NCI-H187 (cell line): ENCODE measurements around the gene PON2.
"Not testable (repeated sequence)": the region's sequence is repeated elsewhere in the genome, so short reads cannot be mapped to it uniquely, and the experiment has no call there.

ENCODE experiments used
- DNase-seq, 2 experiments: peaks; one replicate each; lab custom pipeline; 2025; lab: John Stamatoyannopoulos, UW

The PON2 gene

DNA sequence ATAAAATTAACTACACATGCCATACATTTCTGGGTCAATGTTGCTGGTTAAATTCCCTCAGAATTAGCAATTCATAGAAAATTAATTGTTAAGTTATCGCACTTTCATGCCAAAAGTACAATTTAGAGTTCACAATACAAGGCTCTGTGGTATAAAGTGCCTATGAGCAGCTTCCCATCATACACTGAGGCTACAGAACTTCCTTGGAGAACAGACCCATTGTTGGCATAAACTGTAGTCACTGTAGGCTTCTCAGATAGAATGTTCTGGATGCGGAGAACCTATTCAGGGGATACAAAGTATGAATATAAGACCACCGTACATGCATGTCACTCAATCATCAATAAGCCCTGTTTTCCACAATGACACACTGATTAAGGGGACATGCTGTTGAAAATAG, 29.6 kb downstream of the PON2 start:
- no peak for DNase-seq

DNA sequence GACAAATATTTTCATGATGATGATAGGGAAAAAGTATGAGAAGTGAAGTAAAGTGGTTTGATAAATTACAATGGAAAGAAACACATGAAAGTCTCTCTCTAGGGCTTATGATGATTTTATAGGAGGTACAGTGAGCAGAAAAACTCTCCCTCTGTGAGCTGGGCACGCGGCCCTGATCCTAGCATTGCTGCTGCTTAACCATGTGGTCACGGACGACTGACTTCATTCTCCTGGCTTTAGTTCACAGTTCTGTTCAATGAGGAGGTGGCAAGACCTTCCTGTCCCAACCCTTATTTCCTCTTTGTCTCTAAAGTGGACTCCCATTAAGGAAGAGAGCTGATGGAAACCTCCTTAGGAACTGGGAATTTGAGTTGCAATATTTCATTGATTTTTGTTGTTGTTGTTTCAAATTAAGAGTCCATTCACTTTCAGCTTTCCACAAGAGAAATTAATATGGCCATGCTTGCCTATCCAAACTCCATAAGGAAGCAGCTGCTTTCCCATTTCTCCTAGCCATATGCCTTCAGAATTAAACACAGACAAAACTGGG, 30.4 kb downstream of the PON2 start:
- no peak for DNase-seq

DNA sequence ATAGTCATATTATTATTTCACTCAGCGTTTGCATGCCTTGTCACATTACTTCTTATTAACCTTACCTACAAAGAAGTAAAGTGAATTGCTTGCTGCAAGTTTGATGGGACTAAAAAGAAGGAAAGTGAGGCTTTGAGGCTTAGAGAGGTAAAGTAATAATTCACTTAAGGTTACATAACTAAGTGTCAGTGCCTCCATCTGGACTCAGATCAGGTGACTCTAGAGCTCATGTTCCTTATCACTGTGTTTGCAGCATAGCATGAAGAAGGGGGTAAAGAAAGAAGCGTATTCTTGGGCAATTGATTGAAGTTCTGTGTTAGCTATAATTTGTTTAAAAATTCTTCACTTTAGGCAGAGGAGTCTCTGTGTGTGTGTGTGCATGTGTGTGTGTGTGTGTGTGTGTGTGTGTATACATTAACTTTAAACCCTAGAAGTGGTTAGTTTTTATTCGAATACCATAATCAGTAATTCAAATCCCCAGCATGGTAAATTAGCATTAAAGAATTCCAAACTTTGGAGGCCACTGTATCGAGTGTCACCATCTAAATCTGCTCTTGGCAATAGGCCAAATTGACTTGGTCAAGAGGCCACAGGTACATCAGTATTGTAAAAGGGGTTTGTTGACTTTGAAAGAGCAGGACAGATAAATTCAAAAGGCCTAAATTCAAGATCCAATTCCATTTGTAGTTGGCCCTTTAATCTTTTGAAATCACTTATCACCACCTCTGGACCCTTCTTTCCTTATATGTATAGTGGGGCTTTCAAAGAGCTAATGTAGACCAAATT, 36.5 kb downstream of the PON2 start:
- no peak for DNase-seq

DNA sequence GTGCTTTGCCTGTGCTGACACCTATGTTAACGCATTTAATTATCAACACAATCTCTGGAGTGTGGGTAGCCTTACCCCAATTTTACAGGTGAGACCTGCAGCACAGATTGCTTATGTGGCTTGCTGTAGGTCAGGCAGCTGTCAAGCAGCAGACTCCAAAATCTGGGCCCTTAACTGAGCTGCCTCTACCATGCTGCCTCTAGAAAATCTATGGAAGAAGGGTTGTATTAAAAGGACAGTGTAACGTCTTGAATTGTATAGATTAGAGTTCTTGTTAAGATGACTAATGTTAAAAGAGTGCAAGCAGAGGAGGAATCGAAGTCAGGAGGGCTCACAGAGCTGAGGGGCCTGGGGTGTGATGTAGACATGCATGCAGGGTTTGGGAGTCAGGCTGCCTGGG, 37.4 kb downstream of the PON2 start:
- DNase-seq, result no peak

DNA sequence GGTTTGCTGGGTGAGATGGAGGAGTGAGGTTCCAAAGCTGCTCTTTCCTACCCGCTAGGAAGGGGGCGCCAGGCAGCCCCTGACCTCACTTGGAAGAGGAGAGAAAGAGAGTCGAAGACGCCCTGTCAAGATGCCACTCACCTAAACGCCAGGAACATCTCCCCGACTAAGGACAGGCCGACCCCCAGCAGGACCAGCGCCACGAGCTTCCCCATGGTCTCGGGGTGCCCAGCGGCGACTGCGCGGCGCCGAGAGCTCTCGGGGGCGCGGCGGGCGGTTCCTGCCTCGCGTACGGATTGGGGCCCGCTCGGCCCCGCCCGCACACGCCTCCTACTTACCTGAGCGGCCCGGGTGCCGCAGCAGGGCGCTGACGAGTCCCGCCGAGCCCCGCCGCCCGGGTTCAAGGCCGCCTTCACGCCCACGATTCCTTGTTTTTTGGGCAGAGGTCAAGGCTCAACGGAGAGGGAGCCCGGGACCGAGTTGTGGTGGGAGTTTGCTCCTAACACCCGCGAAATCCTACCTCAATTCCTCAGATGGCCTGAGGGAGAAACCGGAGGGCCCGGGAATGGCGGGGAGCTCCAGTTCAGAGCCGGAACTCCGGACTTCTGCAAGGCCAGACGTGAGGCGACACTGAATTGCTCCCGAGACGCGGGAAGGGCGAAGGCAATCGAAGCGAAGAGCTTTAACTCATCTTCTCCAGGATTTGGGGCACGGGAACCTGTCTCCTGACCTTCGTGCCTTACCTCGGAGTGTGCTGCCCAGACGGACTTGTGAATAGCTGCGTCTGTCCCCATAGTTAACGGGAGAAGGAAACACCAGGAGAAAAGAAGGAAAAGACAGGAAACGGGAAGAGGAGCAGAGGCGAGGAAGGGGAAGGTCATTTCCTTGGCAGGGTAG, 38.4 kb downstream of the PON2 start, which contains the start of gene PON3:
Gene PON3 (minus strand): TSS at position 240 of the 897 bp plus-strand sequence. CDS start 25 bp downstream, at position 215.
- no peak for DNase-seq

DNA sequence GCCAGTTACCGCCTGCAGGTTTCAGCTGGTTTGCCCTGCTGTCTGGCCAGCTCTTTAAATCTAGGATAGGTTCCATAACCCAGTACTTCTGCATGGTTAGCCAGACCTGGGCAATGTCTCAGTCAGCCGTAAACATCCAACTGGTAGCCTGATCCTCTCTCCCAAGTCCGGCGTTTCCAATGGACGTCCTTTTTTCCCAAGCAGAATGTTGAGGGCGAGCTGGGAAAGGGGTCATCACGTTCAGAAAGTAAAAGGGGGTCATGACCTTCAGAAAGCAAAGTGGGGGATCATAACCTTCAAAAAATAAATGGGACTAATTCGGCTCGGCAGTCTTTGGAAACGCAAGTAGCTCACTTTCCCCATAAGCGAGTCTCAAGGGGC, 39.1 kb downstream of the PON2 start:
- DNase-seq, result no peak

DNA sequence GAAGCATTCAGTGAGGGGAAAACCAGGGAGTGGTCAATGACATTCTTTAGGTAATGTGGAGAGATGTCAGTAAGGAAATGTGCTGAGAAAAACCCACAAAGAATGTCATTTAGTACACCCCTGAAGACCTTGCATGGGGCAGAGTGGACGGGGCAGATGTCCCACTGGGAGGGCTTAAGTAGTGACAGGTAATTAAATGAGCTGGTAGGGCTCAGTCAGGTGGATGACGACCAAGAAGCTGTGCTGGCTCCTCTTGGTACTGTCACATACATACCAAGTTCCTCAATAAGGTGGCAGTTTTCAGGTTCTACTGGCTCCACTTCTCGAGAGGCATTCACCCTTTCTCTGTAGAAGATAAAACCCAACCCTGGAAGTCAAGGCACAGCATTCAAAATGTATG, 40.5 kb downstream of the PON2 start:
- no peak for DNase-seq

DNA sequence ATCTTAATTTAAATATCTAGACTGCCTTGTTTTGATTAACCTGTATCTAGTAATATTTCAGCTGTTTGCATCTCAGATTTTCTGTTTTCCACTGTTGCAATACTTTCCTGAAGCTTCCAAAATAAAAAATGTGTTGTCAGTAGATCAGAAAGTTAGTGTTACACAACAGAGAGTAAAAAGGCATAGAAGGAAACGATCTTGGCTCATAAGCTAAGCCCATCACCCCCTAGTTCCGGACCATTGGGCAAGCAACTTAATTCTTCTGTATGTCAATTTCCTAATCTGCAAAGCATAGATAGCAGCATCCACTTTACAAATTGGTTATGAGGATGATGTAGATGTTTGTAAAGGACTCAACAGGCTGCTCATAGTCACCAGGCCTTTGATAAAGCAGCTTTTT, 43.1 kb downstream of the PON2 start:
- no peak for DNase-seq

DNA sequence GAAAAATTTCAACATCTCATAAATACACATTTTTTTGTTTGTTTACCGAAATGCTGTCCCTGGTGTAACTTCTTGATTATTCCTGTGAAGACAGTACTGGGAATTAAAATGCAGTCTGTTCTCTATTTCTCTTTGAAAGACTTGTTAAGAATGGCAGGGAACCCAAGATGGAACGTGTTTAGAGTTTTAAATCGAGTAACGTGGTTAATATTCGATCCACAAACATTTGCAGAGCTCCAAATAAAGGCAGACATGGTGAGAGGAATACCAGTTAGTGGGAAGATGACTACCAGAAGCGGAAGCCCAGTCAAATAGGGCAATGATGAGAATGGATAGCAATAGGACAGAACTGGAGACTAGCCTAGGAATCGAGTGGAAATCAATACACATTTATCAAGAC, 45.3 kb downstream of the PON2 start:
- no peak for DNase-seq

DNA sequence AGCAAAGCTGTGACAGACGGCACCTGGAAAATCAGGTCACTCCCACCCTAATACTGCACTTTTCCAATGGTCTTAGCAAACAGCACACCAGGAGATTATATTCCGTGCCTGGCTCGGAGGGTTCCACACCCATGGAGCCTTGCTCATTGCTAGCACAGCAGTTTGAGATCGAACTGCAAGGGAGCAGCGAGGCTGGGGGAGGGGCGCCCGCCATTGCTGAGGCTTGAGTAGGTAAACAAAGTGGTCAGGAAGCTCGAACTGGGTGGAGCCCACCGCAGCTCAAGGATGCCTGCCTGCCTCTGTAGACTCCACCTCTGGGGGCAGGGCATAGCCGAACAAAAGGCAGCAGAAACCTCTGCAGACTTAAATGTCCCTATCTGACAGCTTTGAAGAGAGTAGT, 55.4 kb downstream of the PON2 start:
- DNase-seq, result not testable (repeated sequence)

DNA sequence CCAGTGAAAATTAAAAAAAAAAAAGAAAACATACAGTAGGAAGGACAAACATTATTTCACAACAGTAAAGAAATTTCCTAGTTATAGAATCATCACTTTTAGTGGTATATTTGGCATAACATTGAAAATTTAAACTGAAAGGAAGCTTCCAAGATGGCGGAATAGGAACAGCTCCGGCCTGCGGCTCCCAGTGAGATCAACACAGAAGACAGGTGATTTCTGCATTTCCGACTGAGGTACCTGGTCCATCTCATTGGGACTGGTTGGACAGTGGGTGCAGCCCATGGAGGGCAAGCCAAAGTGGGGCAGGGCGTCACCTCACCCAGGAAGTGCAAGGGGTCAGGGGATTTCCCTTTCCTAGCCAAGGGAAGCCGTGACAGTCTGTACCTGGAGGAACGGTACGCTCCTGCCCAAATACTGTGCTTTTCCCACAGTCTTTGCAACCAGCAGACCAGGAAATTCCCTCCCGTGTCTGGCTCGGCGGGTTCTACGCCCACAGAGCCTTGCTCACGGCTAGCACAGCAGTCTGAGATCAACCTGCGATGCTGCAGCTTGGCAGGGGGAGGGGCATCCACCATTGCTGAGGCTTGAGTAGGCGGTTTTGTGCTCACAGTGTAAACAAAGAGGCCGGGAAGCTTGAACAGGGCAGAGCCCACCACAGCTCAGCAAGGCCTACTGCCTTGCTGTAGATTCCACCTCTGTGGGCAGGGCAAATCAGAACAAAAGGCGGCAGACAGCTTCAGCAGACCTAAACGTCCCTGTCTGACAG, 58.0 kb downstream of the PON2 start:
- DNase-seq, result no peak

DNA sequence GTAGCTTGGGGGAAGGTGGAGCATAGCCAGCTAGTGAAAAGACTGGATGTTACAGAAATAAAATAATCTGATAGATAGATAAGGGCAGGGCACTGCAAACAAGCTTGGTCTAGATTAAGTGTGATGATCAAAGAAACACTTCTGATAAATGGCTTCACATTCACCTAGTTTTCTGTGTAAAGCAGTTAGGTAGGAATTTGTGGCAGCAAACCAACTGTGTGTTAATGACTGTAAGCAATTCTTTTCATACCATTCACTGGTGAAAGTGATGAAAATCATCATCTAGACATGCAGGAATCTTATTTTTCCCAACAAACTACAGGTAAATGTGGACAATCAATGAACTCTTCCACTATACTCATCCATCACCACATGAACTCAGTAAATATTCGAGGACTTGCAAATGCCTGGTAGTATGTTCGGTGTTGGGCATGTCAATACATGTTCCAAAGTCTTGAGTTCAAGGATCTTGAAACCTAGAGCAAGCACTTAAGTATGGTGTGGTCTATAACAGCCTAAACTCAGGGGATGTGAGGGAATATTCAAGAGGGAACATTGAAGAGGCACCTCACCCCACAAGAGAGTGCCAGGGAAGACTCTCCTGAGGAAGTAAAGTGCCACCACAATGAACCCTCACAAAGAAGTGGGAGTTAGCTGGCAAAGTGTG, 59.1 kb downstream of the PON2 start:
- DNase-seq, result no peak

DNA sequence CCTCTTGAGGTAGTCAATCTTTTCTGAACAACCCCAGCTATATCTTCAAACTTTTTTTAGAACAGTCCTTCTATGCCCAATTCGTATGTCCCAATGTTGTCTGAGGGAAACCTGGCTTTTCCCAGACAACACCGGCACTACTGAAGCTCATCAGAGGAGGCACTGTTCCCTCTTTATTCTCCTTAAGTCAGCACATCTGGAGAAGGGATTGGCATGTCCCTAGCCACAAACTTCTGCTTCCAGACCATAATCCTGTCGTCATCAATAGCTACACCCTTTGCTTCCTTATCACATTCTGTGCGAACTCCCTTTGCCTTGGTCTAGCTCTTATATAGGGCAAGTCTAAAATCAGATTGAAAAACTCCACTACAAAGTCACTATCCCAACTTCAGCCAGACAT, 61.5 kb downstream of the PON2 start:
- no peak for DNase-seq

DNA sequence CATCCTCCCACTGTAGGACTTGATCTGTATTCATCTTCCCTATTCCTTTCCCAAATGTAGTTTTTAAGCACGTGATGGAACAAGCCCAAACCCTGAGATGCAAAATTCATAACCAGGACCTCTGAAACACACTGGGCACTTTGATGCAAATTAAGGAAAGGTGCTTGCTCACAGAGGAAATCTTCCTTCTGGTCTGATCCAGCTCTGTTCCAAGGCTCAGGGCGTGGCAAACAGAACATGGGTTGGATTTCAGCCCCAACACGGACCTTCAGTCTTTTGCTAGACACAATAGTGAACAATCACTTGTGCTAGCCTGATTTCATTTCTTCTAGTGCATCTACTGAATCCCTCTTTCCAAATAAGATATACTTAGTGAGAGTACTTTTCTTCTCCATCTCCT, 66.6 kb downstream of the PON2 start:
- DNase-seq, result no peak

DNA sequence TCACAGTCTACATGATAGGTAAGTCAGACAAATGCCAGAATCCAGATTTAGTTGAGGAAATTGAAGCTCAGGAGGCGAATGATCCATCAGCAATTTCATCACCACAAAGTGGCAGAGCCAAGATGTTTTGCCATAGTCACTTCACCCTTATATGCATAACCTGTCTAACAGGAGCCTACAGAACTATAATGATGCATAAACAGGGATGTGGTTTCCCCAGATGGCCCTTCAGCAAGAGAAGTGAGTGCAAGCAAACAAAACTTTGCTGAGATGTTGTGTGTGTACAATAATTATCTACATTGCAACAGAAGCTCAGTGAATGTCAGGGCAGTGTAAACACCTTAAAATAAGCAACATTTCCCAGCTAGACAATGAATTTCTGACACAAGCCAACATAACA, 67.2 kb downstream of the PON2 start:
- DNase-seq, result no peak

DNA sequence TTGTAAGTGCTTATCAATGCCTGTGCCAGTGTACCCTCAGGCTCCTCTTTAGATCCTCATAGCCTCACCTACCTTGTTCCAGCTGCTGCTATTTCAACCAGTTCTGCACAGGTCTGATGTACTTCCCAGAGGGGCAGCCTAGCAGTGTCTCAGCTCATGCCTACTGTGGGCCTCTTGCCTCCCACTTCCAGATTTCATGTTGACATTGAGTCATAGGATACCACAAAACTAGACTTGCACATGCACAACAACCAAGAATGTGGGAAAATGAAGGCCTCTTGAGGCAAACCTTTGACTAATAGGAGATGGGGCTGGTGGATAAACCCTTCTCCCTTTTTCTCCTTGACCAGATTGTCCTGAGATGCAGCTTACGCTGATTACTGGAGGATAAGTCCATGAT, 69.7 kb downstream of the PON2 start:
- no peak for DNase-seq

DNA sequence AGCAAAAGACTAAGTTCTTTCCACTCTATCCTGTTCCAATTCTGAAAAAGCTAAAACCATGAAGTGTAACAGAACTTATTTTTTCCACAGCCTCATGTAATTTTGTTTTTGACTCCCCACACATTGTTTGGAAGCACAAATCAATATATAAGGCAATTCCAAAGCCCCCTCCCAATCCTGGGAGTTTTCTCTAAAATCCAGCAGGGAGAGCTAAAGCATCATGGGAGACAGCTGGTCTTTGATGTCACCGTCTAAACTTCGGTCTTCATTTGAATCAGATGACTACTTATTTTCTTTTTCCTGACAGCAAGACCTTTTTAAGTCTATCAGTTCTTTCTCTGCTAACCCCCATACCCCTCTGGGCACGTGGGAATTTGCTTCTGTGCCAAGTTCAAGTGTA, 77.2 kb downstream of the PON2 start:
- DNase-seq, result no peak
